ENCODE results near the gene DENND4C.

DNA sequence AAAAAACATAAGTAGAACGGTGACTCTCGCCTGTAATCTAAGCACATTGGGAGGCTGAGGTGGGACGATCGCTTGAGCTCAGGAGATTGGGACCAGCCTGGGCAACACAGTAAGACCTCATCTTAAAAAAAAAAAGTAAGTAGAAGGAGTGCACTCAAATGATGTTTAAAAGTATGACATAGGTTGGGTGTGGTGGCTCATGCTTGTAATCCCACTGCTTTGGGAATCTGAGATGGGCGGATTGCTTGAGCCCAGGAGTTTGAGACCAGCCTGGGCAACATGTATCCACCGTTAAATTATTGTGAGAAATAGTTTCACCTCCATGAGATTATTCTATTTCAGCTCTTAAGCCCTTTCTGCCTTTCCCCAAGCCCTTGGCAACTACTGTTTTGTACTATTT, 11.2 kb downstream of the DENND4C start:
- no peak for TF ChIP-seq CTCF (IDR thresholded peaks at IDR 0.05; ENCODE audit: insufficient read depth, low read length, poor library complexity, severe bottlenecking)
- no peak for TF ChIP-seq EZH2phosphoT487 (conservative IDR thresholded peaks at IDR 0.05; ENCODE audit: low read length)

All from SU-DHL-6 (cell line).